Spinal cord (tissue), 10 donors: ENCODE results near the gene CDKN1B. TPM values are rescaled to one million over a fixed set of nuclear protein-coding genes. Genes with fewer than 3 reads are reported as not detected.
A peak's percentile ranks its signal among the peaks of the same experiment; 100 is the strongest.
"Not testable (repeated sequence)": the region's sequence is repeated elsewhere in the genome, so short reads cannot be mapped to it uniquely, and the experiment has no call there.

Source experiments
- DNase-seq, 6 donors: peaks; one replicate each; pipeline versions ENCODE4 v3.0.0 to v3.0.0-alpha.2; 2013 to 2015; ENCODE audit warnings: low spot score in 6 of 6, low read depth in 4 of 6
- H3K27ac ChIP-seq: one replicate; pipeline ENCODE4 v1.5.1; 2013; ENCODE audit warnings: low read depth, low read length, control low read depth
- H3K27me3 ChIP-seq: one replicate; pipeline ENCODE4 v1.6.1; 2013; ENCODE audit warnings: low read length; ENCODE audit not compliant: control insufficient read depth, insufficient read depth
- H3K36me3 ChIP-seq: one replicate; pipeline ENCODE4 v1.6.1; 2013; ENCODE audit warnings: low read length; ENCODE audit not compliant: control insufficient read depth, insufficient read depth
- H3K4me1 ChIP-seq: one replicate; pipeline ENCODE4 v1.6.1; 2013; ENCODE audit warnings: low read length; ENCODE audit not compliant: control insufficient read depth, insufficient read depth
- H3K4me3 ChIP-seq: one replicate; pipeline ENCODE4 v1.5.1; 2013; ENCODE audit warnings: low read depth, low read length, control low read depth
- H3K9me3 ChIP-seq: one replicate; pipeline ENCODE4 v1.6.1; 2013; ENCODE audit warnings: low read length; ENCODE audit not compliant: control insufficient read depth, insufficient read depth
- WGBS: methylation state at CpG from one replicate; pipeline ENCODE4 v1.1.5; 2013; ENCODE audit warnings: missing lambda C conversion rate; ENCODE audit not compliant: insufficient coverage; 5-methylcytosine and 5-hydroxymethylcytosine counted together
- polyA plus RNA-seq, 2 donors: library from polyadenylated mRNA; unstranded; fragments of 120-200 nt; gene quantifications; one replicate each; pipeline ENCODE4 v1.2.1, GENCODE V29; 2013; ENCODE audit not compliant: insufficient read length in 2 of 2
- total RNA-seq, 2 donors: library from RNA; depleted of rRNA in 1 of 2; stranded (reverse); fragments of 120-200 nt in 1 of 2; fragments of >200 nt in 1 of 2; gene quantifications; one replicate each; pipeline versions ENCODE4 v1.2.3 to v1.2.4, GENCODE V29; 2013 to 2014
- donor health status: healthy.

Gene CDKN1B
- total and polyA plus RNA-seq, 4 donors = 63.2 to 90.6 (median 88.1) TPM

GRCh38 chr12:12731178-12731577 lies 14.0 kb downstream of the CDKN1B start:
- Histone ChIP-seq H3K4me3 (no peak overlapping the region), H3K4me1 (no peaks in the 10 kb centered on the region), H3K27me3 (no peaks in the 10 kb centered on the region), H3K9me3 (no peaks in the 10 kb centered on the region), H3K27ac (no peak overlapping the region), H3K36me3 (no peaks in the 10 kb centered on the region)
- no peak for DNase-seq

- Histone ChIP-seq H3K36me3 (no peaks in the 10 kb centered on the region), H3K9me3 (no peaks in the 10 kb centered on the region), H3K4me3 (no peak overlapping the region), H3K27ac (no peak overlapping the region), H3K4me1 (no peaks in the 10 kb centered on the region), H3K27me3 (no peaks in the 10 kb centered on the region)
- no CpG with 5 or more reads among the region's 6 CpGs for WGBS
- no peak for DNase-seq
Measured at GRCh38 chr12:12731785-12732184, 14.6 kb downstream of the CDKN1B start.

- Histone ChIP-seq H3K27me3 (no peaks in the 10 kb centered on the region), H3K4me1 (no peaks in the 10 kb centered on the region), H3K9me3 (no peaks in the 10 kb centered on the region), H3K4me3 (no peak overlapping the region), H3K36me3 (no peaks in the 10 kb centered on the region), H3K27ac (no peak overlapping the region)
- no peak for DNase-seq
- WGBS = no CpG with 5 or more reads among the region's 2 CpGs
Measured at GRCh38 chr12:12733118-12733517, 15.9 kb downstream of the CDKN1B start.

GRCh38 chr12:12734054-12734453 lies 16.9 kb downstream of the CDKN1B start:
- no peaks in the 10 kb centered on the region for H3K27me3 ChIP-seq
- no peaks in the 10 kb centered on the region for H3K4me1 ChIP-seq
- 80% methylated on average over 1 of the region's 2 CpGs for WGBS
- no peak overlapping the region for H3K4me3 ChIP-seq
- DNase-seq = no peak
- no peaks in the 10 kb centered on the region for H3K36me3 ChIP-seq
- no peaks in the 10 kb centered on the region for H3K9me3 ChIP-seq
- H3K27ac ChIP-seq = no peak overlapping the region

DNA sequence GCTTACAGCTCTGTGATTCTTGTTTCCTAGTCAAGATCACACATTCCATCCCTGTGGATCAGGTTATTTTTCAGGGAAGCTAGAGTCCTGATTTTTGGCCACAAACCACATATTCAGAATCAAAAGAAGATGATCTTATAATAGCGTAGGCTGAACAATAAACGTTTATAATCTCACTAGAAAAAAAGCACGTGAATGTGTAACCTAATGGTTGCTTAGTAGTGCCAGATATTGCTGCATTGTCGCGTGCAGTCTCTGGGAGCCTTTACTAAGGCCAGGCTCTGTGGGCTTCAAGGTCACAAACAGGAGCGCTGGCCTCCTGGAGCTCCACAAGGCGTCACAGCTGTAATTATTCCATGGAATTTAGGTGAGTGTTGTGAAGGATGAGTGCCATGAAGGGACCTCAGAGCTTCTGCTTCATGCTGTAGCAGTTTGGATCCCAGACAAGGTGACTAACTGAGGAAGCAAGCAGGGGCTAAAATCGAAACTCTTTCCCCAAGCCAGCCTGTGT lies 17.4 kb downstream of the CDKN1B start:
- Histone ChIP-seq H3K4me1 (no peaks in the 10 kb centered on the region), H3K27me3 (no peaks in the 10 kb centered on the region), H3K9me3 (no peaks in the 10 kb centered on the region), H3K4me3 (no peak overlapping the region), H3K36me3 (no peaks in the 10 kb centered on the region), H3K27ac (no peak overlapping the region)
- no peak for DNase-seq
- WGBS = 77% methylated on average over 5 of the region's 8 CpGs

DNA sequence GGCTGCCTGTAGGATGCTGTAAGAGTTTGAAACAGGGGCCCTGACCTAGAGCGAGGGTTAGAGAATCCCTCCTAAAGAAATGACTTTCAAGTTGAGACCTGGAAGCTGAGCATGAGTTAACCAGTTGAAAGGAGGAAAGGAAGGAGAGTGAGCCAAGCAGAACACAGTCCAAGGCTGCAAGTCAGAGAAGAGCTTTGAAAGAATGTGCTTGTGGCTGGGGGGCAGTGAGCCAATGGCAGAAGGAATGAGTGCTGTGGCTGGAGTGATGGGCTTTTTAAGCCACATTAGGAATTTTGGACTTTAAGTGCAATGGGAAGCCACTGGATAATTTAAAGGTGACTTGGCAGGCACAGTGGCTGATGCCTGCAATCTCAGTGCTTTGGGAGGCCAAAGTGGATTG lies 18.1 kb downstream of the CDKN1B start:
- DNase-seq = no peak
- Histone ChIP-seq H3K27me3 (no peaks in the 10 kb centered on the region), H3K9me3 (no peaks in the 10 kb centered on the region), H3K4me1 (no peaks in the 10 kb centered on the region), H3K36me3 (no peaks in the 10 kb centered on the region), H3K4me3 (no peak overlapping the region), H3K27ac (no peak overlapping the region)
- WGBS = 100% methylated on average over 1 of the region's 1 CpG

GRCh38 chr12:12736759-12737676 lies 19.9 kb downstream of the CDKN1B start:
- H3K4me3 ChIP-seq = peak overlapping the region; percentile 9
- no peaks in the 10 kb centered on the region for H3K9me3 ChIP-seq
- WGBS = 37% methylated on average over 4 of the region's 9 CpGs
- H3K36me3 ChIP-seq = no peaks in the 10 kb centered on the region
- peak in 2 of 6 donors; percentile 64 to 69 for DNase-seq
- no peaks in the 10 kb centered on the region for H3K4me1 ChIP-seq
- H3K27me3 ChIP-seq = no peaks in the 10 kb centered on the region
- peak overlapping the region; percentile 75 for H3K27ac ChIP-seq

DNA sequence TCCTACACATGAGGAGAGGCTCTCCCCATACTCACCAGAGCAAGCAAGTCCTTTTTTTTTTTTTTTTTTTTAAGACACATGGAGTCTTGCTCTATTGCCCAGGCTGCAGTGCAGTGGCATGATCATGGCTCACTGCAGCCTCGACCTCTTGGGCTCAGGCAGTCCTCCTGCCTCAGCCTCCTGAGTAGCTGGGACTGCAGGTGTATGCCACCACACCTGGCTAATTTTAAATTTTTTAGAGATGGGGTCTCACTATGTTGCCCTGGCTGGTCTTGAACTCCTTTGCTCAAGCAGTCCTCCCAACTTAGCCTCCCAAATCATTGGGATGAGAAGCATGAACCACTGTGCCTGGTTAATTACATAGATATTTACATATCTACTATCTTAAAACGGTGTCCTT lies 21.0 kb downstream of the CDKN1B start:
- not testable (repeated sequence) for H3K36me3 ChIP-seq, H3K4me1 ChIP-seq
- WGBS = 100% methylated on average over 1 of the region's 2 CpGs

GRCh38 chr12:12741660-12742059 lies 24.5 kb downstream of the CDKN1B start:
- Histone ChIP-seq H3K36me3 (no peaks in the 10 kb centered on the region), H3K4me3 (no peak overlapping the region), H3K9me3 (no peaks in the 10 kb centered on the region), H3K27ac (no peak overlapping the region), H3K27me3 (no peaks in the 10 kb centered on the region), H3K4me1 (no peaks in the 10 kb centered on the region)
- WGBS = no CpG with 5 or more reads among the region's 3 CpGs
- DNase-seq = no peak

More for the DNA sequence above, 21.0 kb downstream of the CDKN1B start:
- H3K4me3 ChIP-seq, DNase-seq, H3K27ac ChIP-seq, H3K27me3 ChIP-seq, H3K9me3 ChIP-seq: not testable (repeated sequence)
